GM23248 (cell line): Measurements from ENCODE around the gene MSL1. TPM values are rescaled to one million over a fixed set of nuclear protein-coding genes. Genes with fewer than 3 reads are reported as not detected.

Experiments used
- DNase-seq: peaks from one replicate; pipeline ENCODE4 v3.0.0-alpha.2; 2015
- H2AFZ ChIP-seq: fragments of 200-600 bp; sonication (generic); 2 replicates; pipeline ENCODE4 v1.6.1; 2016; ENCODE audit warnings: antibody characterized with exemption
- H3F3A ChIP-seq: fragments of 200-600 bp; sonication (generic); 2 replicates; pipeline ENCODE4 v1.6.1; 2016; ENCODE audit warnings: mild to moderate bottlenecking, antibody characterized with exemption, mixed run types; ENCODE audit not compliant: insufficient read depth
- H3K27ac ChIP-seq: fragments of 200-600 bp; sonication (generic); 2 replicates; pipeline ENCODE4 v1.5.1; 2016; ENCODE audit warnings: mild to moderate bottlenecking
- H3K27me3 ChIP-seq: fragments of 200-600 bp; sonication (generic); replicated peaks from 2 replicates; pipeline ENCODE4 v1.6.1; 2016; ENCODE audit warnings: mild to moderate bottlenecking; ENCODE audit not compliant: insufficient read depth
- H3K36me3 ChIP-seq: fragments of 200-600 bp; sonication (generic); 2 replicates; pipeline ENCODE4 v1.6.1; 2016; ENCODE audit warnings: low read depth, mild to moderate bottlenecking
- H3K4me1 ChIP-seq: fragments of 200-600 bp; sonication (generic); 2 replicates; pipeline ENCODE4 v1.6.1; 2016; ENCODE audit warnings: mild to moderate bottlenecking; ENCODE audit not compliant: insufficient read depth
- H3K4me2 ChIP-seq: fragments of 200-600 bp; sonication (generic); one replicate; pipeline ENCODE4 v1.6.1; 2016; ENCODE audit warnings: mild to moderate bottlenecking; ENCODE audit not compliant: unreplicated experiment
- H3K4me3 ChIP-seq: fragments of 200-600 bp; sonication (generic); 2 replicates; pipeline ENCODE4 v1.5.1; 2016; ENCODE audit warnings: mild to moderate bottlenecking
- H3K79me2 ChIP-seq: fragments of 200-600 bp; sonication (generic); 2 replicates; pipeline ENCODE4 v1.6.1; 2016; ENCODE audit warnings: mild to moderate bottlenecking; ENCODE audit not compliant: insufficient read depth
- H3K9ac ChIP-seq: fragments of 200-600 bp; sonication (generic); 2 replicates; pipeline ENCODE4 v1.6.1; 2016; ENCODE audit warnings: mild to moderate bottlenecking
- H3K9me2 ChIP-seq: fragments of 200-600 bp; sonication (generic); 2 replicates; pipeline ENCODE4 v1.6.1; 2016; ENCODE audit warnings: mixed run types, mild to moderate bottlenecking, moderate library complexity; ENCODE audit not compliant: insufficient read depth
- H3K9me3 ChIP-seq: fragments of 200-600 bp; sonication (generic); one replicate; pipeline ENCODE4 v1.6.1; 2017; ENCODE audit warnings: low read depth
- H4K20me1 ChIP-seq: fragments of 200-600 bp; sonication (generic); 2 replicates; pipeline ENCODE4 v1.6.0; 2016; ENCODE audit not compliant: insufficient read depth
- EZH2 ChIP-seq: fragments of 200-600 bp; sonication (generic); IDR thresholded peaks from 2 replicates; pipeline ENCODE4 v1.6.1; 2018; ENCODE audit warnings: antibody characterized with exemption, mild to moderate bottlenecking; ENCODE audit not compliant: insufficient read depth, poor library complexity, severe bottlenecking
- EZH2phosphoT487 ChIP-seq: fragments of 200-600 bp; sonication (generic); IDR thresholded peaks from 2 replicates; pipeline ENCODE4 v1.6.1; 2018; ENCODE audit warnings: antibody characterized with exemption, moderate library complexity, mild to moderate bottlenecking, low read depth; ENCODE audit not compliant: insufficient read depth
- WGBS, 2 experiments: methylation state at CpG; one replicate each; pipeline ENCODE4 v1.1.6; 2015 to 2017; ENCODE audit warnings: low lambda C conversion rate in 2 of 2, low coverage in 1 of 2; ENCODE audit errors: missing lambda C conversion rate in 2 of 2; 5-methylcytosine and 5-hydroxymethylcytosine counted together
- in situ Hi-C: fragments of 300-500 bp; cut with MboI; formaldehyde crosslinking; loops from 2 replicates; pipeline ENCODE4 v1.15.0; 2020
- polyA plus RNA-seq: library from polyadenylated mRNA; unstranded; fragments of >200 nt; fragmentation: Nextera tagmentation; extraction: Ambion mirVana; gene quantifications from 2 replicates; pipeline ENCODE4 v1.2.1, GENCODE V29; 2016
- total RNA-seq: library from RNA; depleted of rRNA; stranded (reverse); fragments of >200 nt; shearing (Covaris generic); gene quantifications from 2 replicates; pipeline ENCODE4 v1.2.3, GENCODE V29; 2014

Gene MSL1
- total and polyA plus RNA-seq, 2 experiments from 2014 or later = 8.9 to 45.3 TPM

GRCh38 chr17:40124279-40125141, 2.7 kb downstream of the MSL1 start:
- peaks cover 15% of the 10 kb centered on the region; the same call in 1 of the 2 replicates for H3K4me1 ChIP-seq
- peak overlapping the region; percentile 97 for H3K9ac ChIP-seq
- peaks cover 90% of the 10 kb centered on the region for H3K79me2 ChIP-seq
- no peaks in the 10 kb centered on the region for H3K27me3 ChIP-seq
- no peaks in the 10 kb centered on the region for H3K9me2 ChIP-seq
- TF ChIP-seq EZH2phosphoT487 (no peak), EZH2 (no peak)
- H2AFZ ChIP-seq = no peak overlapping the region
- H4K20me1 ChIP-seq = no peaks in the 10 kb centered on the region
- peak overlapping the region; percentile 95 for H3K4me2 ChIP-seq
- peaks cover 28% of the 10 kb centered on the region for H3F3A ChIP-seq
- H3K36me3 ChIP-seq = peaks cover 31% of the 10 kb centered on the region
- peak; percentile 46 for DNase-seq
- peak overlapping the region; percentile 98 for H3K4me3 ChIP-seq
- no peaks in the 10 kb centered on the region for H3K9me3 ChIP-seq
- WGBS, 2 experiments = 0 to 5% methylated on average over 9 of the region's 9 CpGs
- H3K27ac ChIP-seq = peak overlapping the region; percentile 94
- in situ Hi-C loops = no loop called here

DNA sequence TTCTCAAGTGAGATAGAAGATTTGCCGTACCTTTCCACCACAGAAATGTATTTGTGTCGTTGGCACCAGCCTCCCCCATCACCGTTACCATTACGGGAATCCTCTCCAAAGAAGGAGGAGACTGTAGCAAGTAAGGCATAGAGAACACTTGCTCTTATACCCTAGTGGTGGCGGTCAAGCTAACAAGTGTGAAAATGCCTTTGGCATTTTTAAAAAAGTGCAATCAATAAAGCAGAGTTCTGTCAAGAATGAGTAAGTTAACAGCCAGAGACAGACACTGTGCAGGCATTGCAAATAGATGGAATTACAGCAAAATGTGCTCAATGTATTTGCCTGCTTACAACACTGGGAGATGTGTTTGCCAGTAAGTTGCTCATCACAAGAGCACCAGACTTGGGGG, 7.7 kb downstream of the MSL1 start:
- Histone ChIP-seq H3K9me2 (no peaks in the 10 kb centered on the region), H3K4me1 (peaks cover 15% of the 10 kb centered on the region; the same call in 1 of the 2 replicates), H3K36me3 (peaks cover 80% of the 10 kb centered on the region), H3K27ac (no peak overlapping the region), H3K4me2 (no peak overlapping the region), H3K9me3 (no peaks in the 10 kb centered on the region), H2AFZ (no peak overlapping the region), H3K4me3 (no peak overlapping the region), H3K9ac (no peak overlapping the region), H3K27me3 (no peaks in the 10 kb centered on the region), H4K20me1 (no peaks in the 10 kb centered on the region), H3F3A (peaks cover 59% of the 10 kb centered on the region), H3K79me2 (peaks cover 100% of the 10 kb centered on the region)
- DNase-seq = peak; percentile 34
- WGBS, 2 experiments = 71 to 79% methylated on average over 5 of the region's 5 CpGs
- in situ Hi-C loops = no loop called here
- no peak for TF ChIP-seq EZH2phosphoT487
- no peak for TF ChIP-seq EZH2

DNA sequence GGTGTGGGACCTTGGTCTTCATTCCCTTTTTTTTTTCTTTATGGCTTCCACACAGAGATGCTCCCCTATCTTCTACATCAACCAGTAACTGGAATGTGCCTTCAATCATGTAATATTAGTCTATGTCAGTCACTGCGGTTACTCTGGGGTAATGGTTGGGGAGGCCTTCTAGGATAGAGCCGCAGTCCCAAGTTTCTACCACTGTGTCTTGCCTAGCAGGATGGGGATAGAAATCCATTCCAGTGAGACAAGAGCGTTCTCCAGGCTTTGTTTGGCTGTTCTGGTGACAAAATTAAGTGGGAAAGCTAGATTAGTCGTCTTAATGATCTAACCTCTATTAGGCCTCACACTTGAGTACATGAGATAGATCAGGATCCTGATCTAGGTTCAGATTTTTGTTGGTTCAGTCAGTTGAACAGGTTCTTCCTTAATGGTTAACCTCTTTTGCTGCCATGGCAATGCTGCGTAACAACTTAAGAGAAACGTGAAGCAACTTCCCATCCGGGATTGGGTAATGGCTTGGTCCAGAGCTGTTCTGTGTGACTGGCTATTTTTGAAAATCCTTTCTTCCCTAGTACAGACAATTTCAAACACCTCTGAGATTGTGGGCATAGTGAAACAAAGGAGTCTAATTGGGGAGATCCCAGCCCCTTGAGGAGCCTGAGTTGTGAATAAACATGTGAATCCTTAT, 8.7 kb downstream of the MSL1 start:
- Histone ChIP-seq H3K79me2 (peaks cover 100% of the 10 kb centered on the region), H3K4me2 (no peak overlapping the region), H3K9me3 (no peaks in the 10 kb centered on the region), H3K9me2 (no peaks in the 10 kb centered on the region), H3F3A (peaks cover 61% of the 10 kb centered on the region), H4K20me1 (no peaks in the 10 kb centered on the region), H3K4me1 (peaks cover 5% of the 10 kb centered on the region; the same call in 1 of the 2 replicates), H3K36me3 (peaks cover 90% of the 10 kb centered on the region), H2AFZ (no peak overlapping the region), H3K4me3 (no peak overlapping the region), H3K27ac (peak overlapping the region; percentile 23), H3K9ac (no peak overlapping the region), H3K27me3 (no peaks in the 10 kb centered on the region)
- in situ Hi-C loops = no loop called here
- 75 to 77% methylated on average over 7 of the region's 7 CpGs for WGBS, 2 experiments
- TF ChIP-seq EZH2phosphoT487 (no peak), EZH2 (no peak)
- peak; percentile 27 for DNase-seq

DNA sequence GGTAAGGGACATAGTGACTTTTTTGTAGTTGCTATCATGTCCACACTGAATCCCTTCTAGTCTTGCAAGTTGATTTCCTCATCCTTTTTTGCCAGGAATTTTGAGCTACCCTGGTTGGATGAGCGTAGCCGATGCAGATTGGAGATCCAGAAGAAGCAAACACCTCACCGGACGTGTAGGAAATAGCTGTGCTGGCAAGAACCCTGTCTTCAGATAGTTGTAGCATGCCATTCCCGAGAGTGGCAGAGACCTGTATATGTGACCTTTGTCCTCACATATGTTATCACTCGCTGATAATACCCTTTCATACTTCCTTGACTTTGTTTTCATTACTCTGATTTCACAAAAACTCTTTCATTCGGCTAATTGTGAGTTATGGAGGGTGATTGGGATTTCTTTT, 12.4 kb downstream of the MSL1 start:
- 80 to 90% methylated on average over 7 of the region's 7 CpGs for WGBS, 2 experiments
- Histone ChIP-seq H3K27me3 (no peaks in the 10 kb centered on the region), H2AFZ (no peak overlapping the region), H3K9ac (no peak overlapping the region), H3K4me1 (0 out of 2 replicates have a peak, but pooled peaks cover 3% of the 10 kb centered on the region), H3K27ac (no peak overlapping the region), H3K4me3 (no peak overlapping the region), H3K9me2 (no peaks in the 10 kb centered on the region), H4K20me1 (no peaks in the 10 kb centered on the region), H3F3A (peaks cover 92% of the 10 kb centered on the region), H3K79me2 (peaks cover 100% of the 10 kb centered on the region), H3K4me2 (no peak overlapping the region), H3K9me3 (no peaks in the 10 kb centered on the region), H3K36me3 (peaks cover 78% of the 10 kb centered on the region)
- DNase-seq = no peak
- in situ Hi-C loops = no loop called here
- TF ChIP-seq EZH2 (no peak), EZH2phosphoT487 (no peak)
